Astrocyte of the hippocampus (primary cell): ENCODE results near the gene CLRN2.
"Not testable (repeated sequence)": the region's sequence is repeated elsewhere in the genome, so short reads cannot be mapped to it uniquely, and the experiment has no call there.

Experiments
- DNase-seq: peaks from one replicate; pipeline ENCODE4 v3.0.0; 2011; ENCODE audit warnings: low read depth, low spot score

CLRN2 gene

DNA sequence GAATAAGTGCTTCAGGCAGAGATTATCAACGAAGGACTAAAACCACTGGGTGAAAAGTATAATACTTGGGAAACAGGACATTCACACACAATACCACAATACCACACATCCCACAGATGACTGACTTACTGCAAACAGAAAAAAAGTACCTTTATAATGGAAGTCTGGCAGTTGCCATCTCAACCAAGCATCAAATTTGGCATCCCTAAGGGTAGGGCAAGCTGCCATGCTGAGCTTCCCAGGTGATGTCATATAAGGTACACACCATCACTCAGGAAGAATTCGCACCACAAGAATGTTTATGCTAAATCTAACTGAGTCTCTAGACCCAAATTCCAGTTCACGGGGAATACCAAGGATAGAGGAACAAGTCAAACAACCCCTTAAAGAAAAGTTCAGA is 12.2 kb upstream of the CLRN2 start:
- peak; percentile 96 for DNase-seq

DNA sequence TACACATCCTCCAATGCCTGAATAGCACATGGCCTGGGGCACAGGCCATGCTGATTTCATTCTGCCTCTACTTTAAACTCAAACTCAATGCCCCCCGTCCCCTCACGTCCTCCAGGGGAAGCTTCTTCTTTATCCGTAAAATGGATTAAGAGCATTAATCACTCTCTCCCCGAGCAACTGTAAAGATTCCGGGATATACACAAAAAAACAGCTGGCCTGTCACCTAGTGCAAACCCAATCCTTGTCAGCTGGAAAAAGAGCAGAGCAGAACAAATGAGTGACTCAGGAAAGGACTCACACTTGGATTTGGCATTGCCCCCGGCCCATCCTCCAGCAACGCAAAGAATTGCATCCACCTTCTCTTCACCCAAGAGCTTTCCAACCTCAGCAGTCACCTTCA is 10.9 kb upstream of the CLRN2 start:
- peak; percentile 46 for DNase-seq

DNA sequence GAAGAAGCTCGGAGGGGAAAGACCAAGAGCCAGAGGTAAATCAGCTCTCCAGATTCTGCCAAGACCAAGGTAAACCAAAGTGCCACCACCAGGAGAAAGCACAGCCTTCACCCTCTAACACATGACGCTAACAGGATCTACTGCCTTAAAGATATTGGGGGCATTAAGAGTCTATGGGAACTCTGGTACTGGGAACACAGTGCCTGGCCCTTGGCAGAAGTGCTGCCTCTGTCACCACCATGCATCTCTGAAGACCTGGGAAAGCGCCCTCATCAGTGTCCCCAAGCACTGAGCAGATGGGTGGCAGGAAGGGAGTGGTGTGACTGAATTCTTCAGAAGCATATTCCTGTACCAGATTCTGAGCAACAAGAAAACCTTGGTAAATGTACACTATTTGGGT is 4.4 kb upstream of the CLRN2 start:
- DNase-seq = no peak

DNA sequence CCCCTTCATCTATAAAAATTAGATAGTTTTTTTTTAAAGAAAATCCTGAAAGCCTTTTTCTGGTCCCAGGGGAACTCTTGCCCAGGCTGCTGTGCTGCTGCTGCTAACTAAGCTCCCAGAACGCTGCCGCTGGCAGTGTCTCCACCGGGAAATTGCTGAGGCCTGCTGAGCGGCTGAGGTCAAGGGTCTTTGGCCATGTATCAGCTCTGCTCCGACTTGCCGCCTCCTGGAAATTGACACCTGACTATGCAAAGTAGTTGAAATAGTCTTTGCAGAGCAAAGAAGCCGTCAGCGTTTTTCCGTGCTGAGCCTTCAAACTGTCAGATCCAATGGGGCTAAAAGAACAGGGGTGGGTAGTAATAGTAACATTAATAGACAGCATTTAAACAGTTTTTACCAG is 3.9 kb upstream of the CLRN2 start:
- peak; percentile 42 for DNase-seq

DNA sequence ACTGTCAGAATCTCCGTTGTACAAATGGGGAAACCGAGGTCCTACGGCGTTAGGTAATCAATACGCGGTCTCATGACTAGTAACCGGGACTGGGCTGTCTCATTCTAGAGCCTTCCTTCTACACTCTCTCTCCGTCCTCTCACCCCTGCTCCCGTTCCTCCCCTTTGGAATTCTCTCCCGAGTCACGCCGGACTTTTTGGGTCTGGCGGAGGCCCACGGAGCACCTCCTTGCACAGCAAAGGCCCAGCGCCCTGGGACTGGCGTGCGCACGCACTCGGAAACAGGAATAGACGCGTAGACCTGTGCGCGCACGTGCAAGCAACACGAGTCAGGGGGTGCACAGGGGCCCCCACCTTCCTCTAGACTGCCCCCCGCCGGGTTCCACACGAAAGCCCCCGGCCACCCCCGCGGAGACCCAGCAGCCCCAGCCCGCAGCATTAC is 3.4 kb upstream of the CLRN2 start:
- peak; percentile 64 for DNase-seq

DNA sequence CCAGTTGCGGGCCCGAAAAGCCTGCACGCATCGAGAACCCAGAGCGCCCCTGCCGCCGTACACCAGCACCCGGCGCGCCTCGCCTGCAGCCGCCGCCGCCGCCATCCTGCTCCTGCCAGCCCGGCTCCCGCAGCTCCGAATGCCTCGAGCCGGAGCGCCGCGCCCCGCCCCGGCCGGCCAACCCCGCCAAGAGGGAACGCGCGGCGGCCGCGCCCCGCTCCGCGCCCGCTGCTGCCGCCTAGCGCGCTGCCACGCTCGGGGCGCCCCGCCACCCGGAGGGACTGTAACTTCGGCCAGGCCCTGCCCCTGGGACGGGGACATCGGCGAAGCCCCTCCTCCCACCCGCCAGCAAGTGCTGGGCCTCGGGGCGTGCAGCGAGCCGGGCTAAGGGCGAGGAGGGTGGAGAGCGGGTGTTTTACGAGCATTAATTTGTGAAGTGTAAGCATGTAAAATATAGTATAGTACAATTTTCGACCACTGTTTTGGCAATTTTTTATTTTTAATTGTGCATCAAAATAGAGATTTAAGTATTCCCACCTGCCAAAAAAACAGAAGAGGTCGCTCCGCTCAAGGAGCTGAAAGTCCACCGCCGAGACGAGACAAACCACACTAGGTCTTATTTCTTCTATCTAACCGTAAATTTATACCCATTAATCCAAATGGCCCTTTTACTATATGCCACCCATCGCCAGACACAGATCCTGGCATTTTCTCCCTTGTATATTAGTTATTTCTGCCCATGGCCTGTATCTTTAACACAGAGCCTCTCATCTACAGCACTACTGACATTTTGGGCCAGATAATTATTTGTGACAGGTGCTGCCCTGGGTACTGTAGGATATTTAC is 2.8 kb upstream of the CLRN2 start, which contains the start of gene QDPR:
TSS of gene QDPR (minus strand) at position 141 of the 846 bp plus-strand sequence. CDS start at position 105, 36 bp downstream.
- peak; percentile 94 for DNase-seq

DNA sequence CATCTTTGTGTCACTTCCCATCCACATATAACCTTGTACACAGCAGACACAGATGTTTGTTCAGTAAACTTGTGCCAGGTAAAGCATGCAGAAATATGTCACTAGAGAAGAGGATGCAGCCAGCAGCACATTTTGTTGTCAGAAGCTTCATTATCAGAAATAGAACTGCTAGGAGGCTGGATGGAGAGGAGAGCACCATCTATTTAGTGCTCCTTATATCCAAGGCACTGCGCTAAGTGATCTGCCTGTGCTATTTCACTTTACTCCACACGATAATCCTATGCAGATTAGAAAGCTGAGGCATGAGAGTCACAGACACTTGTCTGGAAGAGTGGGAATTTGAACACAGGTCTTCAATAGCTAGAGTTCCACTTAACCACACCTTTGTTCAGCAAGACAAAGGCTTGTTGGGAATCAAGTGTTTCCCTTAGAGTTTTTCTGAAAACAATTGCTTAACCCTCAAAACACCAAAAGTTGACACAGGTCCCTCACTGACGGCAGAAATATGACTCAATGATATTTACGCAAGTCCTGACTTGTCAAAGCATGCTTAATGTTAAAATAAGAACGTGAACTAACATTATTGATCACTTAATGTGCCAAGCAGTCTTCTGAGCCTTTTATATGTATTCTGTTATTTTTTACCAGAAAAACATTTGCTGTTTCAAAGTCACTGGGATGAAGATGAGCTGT is 1.8 kb upstream of the CLRN2 start:
- no peak for DNase-seq

DNA sequence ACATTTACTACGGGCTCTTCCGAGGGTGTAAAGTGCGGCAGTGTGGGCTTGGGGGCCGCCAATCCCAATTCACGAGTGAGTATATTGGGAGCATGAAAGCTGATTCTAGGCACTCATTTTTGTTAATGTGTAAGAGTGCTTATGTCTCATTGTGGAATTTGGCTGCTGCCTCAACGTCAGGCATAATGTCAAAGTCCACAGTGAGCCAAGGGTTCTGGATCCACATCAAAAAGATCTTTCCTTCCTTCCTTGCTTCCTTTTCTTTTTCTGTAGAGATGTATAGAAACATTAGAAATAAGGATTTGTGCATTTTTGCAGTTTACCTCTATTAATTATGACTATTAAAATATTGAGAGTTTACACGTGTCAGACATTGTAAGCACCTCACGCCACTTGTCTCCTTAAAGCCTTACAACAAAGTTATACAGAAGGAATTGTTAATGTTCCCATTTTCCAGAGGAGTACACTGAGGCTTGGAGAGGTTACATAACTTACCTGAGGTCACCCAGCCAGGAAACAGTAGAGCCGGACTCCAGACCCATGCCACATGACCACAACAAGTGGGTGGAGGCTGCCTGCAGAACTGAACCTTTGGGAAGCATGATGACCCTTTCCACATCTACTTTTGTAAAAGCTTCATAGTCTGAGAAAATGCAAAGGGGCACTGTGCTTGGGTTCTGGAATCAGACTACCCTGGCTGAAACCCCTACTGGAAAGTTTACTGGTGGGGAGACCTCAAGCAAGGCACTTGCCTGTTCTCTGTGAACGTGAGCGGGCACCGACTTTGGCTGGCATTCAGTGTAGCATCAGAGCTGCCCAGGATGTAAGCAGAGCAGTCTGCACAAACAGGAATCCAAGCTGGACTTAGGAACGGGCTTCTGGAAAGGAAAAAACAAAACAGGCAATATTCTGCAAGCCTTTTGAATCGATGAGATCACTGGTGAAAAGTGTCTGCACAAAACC is 761 bp downstream of the CLRN2 start:
- no peak for DNase-seq

DNA sequence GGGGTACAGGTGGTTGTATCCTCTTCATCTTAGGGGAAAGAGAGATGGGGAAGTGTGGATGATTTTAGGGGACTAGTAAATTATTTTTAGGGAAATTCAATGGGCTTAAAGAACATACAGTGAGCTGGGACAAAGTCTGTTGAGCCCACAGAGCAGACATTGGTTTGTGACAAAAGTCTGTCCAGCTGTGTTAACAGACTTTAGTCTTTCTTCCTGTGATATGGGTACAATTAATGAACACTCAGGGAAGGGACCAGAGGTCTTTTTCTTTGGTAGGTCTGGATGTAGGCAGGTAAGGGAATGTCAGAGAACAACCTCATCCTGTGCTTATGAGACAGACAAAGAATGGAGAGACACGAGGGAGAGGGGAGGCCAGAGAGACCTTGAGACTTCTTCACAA is 2.0 kb downstream of the CLRN2 start:
- no peak for DNase-seq

DNA sequence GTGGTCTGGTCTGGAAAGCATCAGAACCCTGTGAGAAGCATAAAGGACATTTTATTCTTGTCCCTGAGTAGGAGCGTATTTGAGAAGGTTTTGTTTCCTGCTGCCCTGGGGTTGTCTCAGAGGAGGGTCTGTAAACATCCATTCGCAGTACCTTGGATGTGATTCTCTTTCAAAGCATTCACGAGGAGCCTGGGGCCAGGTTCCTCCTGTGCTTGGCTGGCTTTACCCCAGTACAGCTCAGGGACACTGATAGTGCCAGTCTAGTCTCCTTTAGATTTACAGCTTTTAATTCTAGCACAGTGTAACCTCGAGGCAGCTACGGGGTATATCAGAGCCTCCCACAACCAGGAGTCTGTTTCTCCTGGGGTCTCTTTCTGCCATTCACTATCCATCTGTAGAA is 2.7 kb downstream of the CLRN2 start:
- DNase-seq = no peak

DNA sequence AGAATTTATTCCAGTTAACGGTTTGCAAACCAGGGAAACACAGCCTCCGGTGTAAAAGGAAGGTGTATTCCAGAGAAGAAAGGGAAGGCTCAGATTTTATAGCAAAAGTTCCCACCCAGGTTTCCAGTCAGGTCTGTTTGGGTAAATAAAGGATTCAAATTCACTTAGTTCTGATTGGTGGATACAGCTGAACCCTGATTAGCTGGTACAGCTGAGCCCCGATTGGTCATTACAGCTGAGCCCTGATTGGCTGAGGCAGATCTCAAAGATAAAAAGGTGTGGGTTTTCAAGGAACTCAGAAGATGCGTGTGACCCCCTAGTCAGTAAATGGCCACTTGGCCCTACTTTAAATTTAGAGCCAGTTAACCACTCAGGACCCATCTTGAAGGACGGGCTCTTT is 6.6 kb downstream of the CLRN2 start:
- DNase-seq = no peak

DNA sequence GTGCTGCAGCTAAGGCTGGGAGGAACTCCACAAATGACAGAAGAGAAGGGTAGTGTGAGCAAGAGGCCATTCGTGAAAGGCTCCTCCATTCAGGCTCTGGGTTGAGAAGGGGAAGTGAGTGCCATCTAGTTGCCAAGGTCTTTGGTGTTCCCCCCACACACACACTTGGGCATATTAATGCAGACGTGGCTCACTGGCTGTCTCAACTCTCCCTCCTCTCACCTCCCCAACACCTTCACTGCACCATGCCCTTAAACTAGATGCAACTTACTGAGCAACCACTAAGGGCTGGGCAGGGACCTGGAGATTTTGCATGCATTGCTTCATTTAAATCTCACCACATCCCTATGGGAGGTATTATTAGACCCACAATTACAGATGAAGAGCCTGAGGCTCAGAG is 8.7 kb downstream of the CLRN2 start:
- DNase-seq = no peak

DNA sequence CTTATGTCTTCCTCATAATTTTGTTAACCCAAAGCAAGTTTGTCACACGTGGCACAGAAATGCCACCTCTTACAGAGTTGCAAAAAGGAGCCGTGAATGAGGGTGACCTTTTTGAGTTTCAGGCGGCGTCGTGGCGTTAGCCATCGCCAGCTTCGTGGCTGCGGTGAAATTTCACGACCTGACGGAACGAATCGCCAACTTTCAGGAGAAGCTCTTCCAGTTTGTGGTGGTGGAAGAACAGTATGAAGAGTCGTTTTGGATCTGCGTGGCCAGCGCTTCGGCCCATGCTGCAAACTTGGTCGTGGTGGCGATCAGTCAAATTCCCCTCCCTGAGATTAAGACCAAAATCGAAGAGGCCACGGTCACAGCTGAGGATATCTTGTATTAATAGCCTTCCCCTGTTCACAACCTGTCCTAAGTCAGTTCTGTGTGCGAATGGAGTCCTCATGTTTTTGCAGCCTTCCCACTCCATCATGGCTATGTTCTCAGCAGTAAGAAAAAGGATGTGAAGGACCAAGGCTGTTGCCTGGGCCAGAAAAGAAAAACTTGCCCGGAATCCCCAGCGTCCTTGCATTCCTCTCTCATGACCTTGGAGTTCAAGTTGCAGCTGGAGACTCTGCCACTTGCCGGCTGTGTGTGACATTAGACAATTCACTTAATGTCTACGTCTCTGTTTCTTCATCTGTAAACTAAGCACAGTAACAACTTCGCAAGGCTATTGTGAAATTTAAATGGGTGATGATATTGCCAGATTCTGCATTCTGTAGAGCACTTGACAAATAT is 11.9 kb downstream of the CLRN2 start:
- DNase-seq = no peak

DNA sequence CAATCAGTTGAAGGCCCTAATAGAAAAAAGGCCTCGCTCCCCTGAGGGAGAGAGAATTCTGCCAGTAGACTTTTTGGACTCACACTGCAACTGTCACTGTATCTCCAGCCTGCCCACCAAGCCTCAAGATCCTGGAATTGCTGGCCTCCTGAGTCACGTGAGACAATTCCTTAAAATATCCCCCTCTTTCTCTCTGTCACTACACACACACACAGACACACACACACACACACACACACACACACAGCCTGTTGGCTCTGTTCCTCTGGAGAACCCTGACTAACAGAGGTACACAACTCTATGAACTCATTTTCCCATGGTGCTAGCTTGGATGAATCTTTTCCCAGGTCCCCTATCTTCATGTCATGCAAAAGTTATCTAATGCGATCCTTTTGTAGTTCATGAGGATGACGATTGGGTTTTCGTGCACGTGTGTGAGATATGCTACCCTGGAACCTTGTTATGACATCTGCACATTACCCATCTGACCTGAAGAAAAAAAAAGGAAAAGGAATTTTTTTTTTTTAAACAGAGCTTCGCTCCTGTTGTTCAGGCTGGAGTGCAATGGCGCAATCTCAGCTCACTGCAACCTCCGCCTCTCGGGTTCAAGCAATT is 13.7 kb downstream of the CLRN2 start:
- DNase-seq = no peak

DNA sequence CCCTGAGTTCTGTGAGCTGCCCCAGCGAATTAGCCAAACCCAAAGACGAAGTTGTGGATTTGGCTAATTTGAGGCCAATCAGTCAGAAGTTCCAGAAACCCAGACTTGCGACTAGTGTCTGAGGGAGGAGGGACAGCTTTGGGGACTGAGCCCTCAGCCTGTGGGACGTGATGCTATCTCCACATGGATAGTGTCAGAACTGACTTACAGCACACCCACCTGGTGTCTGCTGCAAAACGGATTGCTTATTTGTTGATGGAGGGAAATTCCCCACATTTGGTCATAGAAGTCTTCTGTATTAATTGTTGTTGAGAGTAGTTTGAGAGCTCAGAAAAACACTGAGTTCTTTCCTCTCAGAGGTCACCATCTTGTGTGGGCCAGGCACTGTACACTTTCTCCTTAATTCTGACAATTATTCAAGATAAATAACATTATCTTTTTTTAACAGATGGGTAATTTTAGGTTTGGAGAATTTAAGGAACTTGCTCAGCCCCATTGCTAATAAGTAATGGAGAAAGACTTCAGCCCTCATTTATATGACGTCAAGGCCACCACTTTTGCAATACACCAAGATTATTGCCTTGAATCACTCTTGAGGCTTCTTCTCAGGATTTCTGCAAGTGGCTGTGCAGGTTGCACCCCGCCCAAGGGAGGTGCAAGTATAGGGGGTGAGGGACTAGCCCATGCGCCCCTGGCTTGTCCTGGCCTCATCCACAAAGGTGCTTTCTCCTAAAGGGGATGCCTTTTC is 16.7 kb downstream of the CLRN2 start:
- no peak for DNase-seq

DNA sequence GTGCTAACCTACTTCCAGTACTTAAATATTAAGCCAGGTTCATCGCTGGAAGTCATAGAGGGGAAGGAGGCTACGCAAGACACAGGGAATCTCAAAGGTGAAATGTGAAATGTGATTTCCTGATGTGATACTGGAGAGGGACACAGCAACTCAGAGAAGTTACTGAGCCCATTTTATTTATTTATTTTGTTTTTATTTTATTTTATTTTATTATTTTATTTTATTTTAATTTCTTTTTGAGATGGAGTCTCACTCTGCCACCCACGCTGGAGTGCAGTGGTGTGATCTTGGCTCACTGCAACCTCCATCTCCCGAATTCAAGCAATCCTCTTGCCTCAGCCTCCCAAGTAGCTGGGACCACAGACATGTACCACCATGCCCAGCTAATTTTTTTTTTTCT is 19.7 kb downstream of the CLRN2 start:
- no peak for DNase-seq

DNA sequence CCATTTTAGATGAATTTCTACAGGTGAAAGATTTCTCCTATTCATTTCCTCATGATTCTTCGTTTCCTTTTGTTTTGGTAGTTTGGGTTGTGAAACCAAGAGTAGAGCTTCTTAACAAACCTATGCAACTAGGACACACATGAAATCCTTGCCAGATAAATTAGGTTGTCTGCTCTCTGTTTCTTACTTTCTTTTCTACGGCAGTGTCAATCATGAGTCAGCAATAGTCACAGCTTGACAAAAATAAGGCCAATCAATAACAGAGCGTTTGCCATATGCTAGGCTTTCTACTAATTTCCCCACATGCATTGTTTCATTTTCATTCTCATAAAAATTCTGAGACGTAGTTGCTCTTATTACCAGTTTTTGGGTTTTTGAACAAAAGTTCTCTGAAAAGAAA is 20.3 kb downstream of the CLRN2 start:
- DNase-seq = no peak

DNA sequence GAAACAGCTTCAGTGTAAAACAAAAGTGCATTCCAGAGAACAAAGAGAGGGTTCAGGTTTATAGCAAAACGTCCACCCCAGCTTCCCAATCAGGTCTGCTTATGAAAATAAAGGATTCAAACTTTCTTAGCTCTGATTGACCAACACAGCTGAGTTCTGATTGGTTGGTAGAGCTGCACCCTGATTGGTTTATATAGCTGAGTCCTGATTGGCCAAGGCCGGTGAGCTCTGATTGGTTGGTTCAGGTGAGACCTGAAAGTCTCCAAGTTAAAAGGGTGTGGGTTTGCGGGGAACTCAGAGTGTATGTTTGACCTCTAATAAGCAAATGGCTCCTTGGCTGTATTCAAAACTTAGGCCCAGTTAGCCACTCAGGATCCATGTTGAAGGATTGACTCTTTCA is 20.9 kb downstream of the CLRN2 start:
- no peak for DNase-seq

DNA sequence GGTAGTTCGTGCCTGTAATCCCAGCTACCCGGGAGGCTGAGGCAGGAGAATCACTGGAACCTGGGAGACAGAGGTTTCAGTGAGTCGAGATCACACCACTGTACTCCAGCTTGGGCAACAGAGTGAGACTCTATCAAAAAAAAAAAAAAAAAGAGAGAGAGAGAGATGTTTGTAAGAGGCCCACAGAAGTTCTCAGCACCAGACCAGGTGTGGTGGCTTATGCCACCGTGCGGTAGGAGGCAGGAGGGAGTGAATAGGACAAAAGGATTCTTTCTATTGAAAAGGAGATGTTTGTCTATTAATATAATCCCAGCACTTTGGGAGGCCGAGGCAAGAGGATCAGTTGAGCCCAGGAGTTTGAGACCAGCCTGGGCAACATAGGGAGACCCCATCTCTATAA is 22.1 kb downstream of the CLRN2 start:
- not testable (repeated sequence) for DNase-seq

DNA sequence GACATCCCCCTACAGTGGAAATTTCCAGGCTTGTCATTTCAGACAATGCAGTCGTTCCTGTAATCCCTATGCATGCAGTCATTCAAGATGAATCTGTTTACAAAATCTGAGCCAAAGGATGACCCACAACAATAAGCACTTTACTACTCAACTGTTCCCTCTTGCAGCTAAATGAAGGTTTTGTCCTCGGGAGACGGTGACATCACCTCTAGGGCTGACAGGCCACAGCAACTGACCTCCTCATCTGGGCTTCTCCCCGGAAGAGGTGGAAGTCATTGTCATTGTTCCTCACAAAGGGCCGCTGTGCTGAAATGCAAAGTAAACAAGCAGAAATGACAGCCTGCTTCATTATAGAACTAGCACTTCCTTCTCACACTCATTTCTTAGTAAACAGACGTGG is 29.2 kb downstream of the CLRN2 start:
- no peak for DNase-seq
